Activated T-helper 9 cell treated with anti-CD3 and anti-CD28 coated beads, Interleukin-2, amount 50 U/mL, for 16 hours (primary cell): ENCODE measurements around the gene PKN2.

Experiments used
- DNase-seq: peaks from one replicate; pipeline ENCODE4 v3.0.0-alpha.2; 2020; ENCODE audit warnings: low read depth

Gene PKN2

DNA sequence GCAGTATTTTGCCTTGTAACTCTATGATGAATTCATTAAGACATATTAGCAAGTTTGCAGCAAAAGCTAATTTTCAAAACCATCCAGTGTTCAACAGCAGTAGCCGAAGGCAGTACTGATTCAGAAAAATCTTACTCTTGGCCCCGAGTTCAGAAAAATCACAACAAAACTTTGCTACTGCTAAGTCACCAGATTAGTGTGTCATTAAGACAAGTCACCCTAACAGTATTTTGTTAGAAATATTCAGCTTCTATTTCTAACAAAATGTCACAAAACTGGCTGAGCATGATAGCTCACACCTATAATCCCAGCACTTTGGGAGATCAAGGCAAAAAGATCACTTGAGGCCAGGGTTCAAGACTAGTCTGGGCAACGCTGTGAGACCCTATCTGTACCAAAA, 199.1 kb downstream of the PKN2 start:
- DNase-seq, result no peak
